ENCODE results near the gene AMBP. TPM values are rescaled to one million over a fixed set of nuclear protein-coding genes. Genes with fewer than 3 reads are reported as not detected.

AMBP gene
- polyA plus RNA-seq, 3 donors, result 1.4 to 2.4 (median 1.7) TPM

- no peak for DNase-seq (ENCODE audit: extremely low read depth in 1 of 11, low read depth in 9 of 11, low spot score in 4 of 11)
These were observed 51.8 kb downstream of the AMBP start for GRCh38 chr9:114026335-114026734.

GRCh38 chr9:114025760-114026159, 52.3 kb downstream of the AMBP start:
- no peak for DNase-seq (ENCODE audit: extremely low read depth in 1 of 11, low read depth in 9 of 11, low spot score in 4 of 11)

- DNase-seq (ENCODE audit: extremely low read depth in 1 of 11, low read depth in 9 of 11, low spot score in 4 of 11), result no peak
These were observed 52.8 kb downstream of the AMBP start for GRCh38 chr9:114025196-114025753.

- no peak for DNase-seq (ENCODE audit: extremely low read depth in 1 of 11, low read depth in 9 of 11, low spot score in 4 of 11)
These were observed 54.1 kb downstream of the AMBP start for GRCh38 chr9:114023961-114024360.

- DNase-seq (ENCODE audit: extremely low read depth in 1 of 11, low read depth in 9 of 11, low spot score in 4 of 11), result no peak
These were observed 56.5 kb downstream of the AMBP start for GRCh38 chr9:114021578-114021977.

GRCh38 chr9:114017741-114018715, 60.1 kb downstream of the AMBP start:
- DNase-seq (ENCODE audit: extremely low read depth in 1 of 11, low read depth in 9 of 11, low spot score in 4 of 11), result no peak

- DNase-seq (ENCODE audit: extremely low read depth in 1 of 11, low read depth in 9 of 11, low spot score in 4 of 11), result no peak
These were observed 61.3 kb downstream of the AMBP start for GRCh38 chr9:114016629-114017423.

- no peak for DNase-seq (ENCODE audit: extremely low read depth in 1 of 11, low read depth in 9 of 11, low spot score in 4 of 11)
These were observed 62.0 kb downstream of the AMBP start for GRCh38 chr9:114016101-114016500.

- no peak for DNase-seq (ENCODE audit: extremely low read depth in 1 of 11, low read depth in 9 of 11, low spot score in 4 of 11)
These were observed 62.5 kb downstream of the AMBP start for GRCh38 chr9:114015607-114016006.

- no peak for DNase-seq (ENCODE audit: extremely low read depth in 1 of 11, low read depth in 9 of 11, low spot score in 4 of 11)
These were observed 64.1 kb downstream of the AMBP start for GRCh38 chr9:114014044-114014443.

GRCh38 chr9:114012126-114012525, 66.0 kb downstream of the AMBP start:
- DNase-seq (ENCODE audit: extremely low read depth in 1 of 11, low read depth in 9 of 11, low spot score in 4 of 11), result no peak

GRCh38 chr9:114011313-114011712, 66.8 kb downstream of the AMBP start:
- no peak for DNase-seq (ENCODE audit: extremely low read depth in 1 of 11, low read depth in 9 of 11, low spot score in 4 of 11)

Other genes with a start within 250 kb of the AMBP start
- gene ZNF618, start 202.0 kb downstream of the AMBP start, polyA plus RNA-seq (ENCODE audit: insufficient read length in 3 of 3), result 10 to 100 TPM; 42.8 to 47.0 (median 46.5) TPM
- 100 to 1,000 TPM; 142 to 272 (median 186) TPM for gene KIF12, start 21.0 kb upstream of the AMBP start, polyA plus RNA-seq (ENCODE audit: insufficient read length in 3 of 3)
- 10 to 100 TPM; 28.8 to 61.9 (median 35.1) TPM for gene COL27A1, start 77.2 kb upstream of the AMBP start, polyA plus RNA-seq (ENCODE audit: insufficient read length in 3 of 3)
- gene ORM1, start 244.8 kb upstream of the AMBP start, polyA plus RNA-seq (ENCODE audit: insufficient read length in 3 of 3), result under 1 TPM in 2 of 3 donors, not detected in 1; 0.32 to 0.48 TPM

Measured in renal cortex interstitium (tissue), 11 donors.